CD4-positive, alpha-beta T cell (primary cell): ENCODE data around the gene FNIP2. TPM values are rescaled to one million over a fixed set of nuclear protein-coding genes. Genes with fewer than 3 reads are reported as not detected.
"Not testable (repeated sequence)": the region's sequence is repeated elsewhere in the genome, so short reads cannot be mapped to it uniquely, and the experiment has no call there.

ENCODE experiments used
- ATAC-seq: fragments of 200-7000 bp; cut with Tn5 transposase; one replicate; pipeline ENCODE4 v1.10.0; 2022; ENCODE audit warnings: mild to moderate bottlenecking; ENCODE audit not compliant: poor library complexity
- CTCF ChIA-PET: fragments of 350-600 bp; sonication (Branson Sonifier 250); formaldehyde crosslinking; loops from one replicate; lab custom pipeline; 2021; ENCODE audit warnings: antibody characterized with exemption, inconsistent platforms; lab: Charles Lee
- POLR2A ChIA-PET: fragments of 350-600 bp; sonication (Branson Sonifier 250); formaldehyde crosslinking; loops from one replicate; lab custom pipeline; 2021; ENCODE audit warnings: antibody characterized with exemption, inconsistent platforms; lab: Charles Lee
- DNase-seq, 14 experiments: peaks; one replicate each; pipeline ENCODE4 v3.0.0-alpha.2; 2013 to 2020; ENCODE audit warnings: mixed read lengths in 2 of 14
- H3K27ac ChIP-seq, 2 donors: one replicate each; pipeline versions ENCODE4 v1.5.1 to v1.7.0; 2013; ENCODE audit warnings: low read length in 2 of 2, low read depth in 1 of 2, mild to moderate bottlenecking in 1 of 2
- H3K27me3 ChIP-seq, 2 experiments: 1 replicate in 1 of 2; 2 replicates in 1 of 2; pipeline versions ENCODE4 v1.6.1 to v1.7.0; 2013; ENCODE audit warnings: low read length in 2 of 2, control low read depth in 1 of 2, mild to moderate bottlenecking in 1 of 2, moderate library complexity in 1 of 2; ENCODE audit not compliant: insufficient read depth in 2 of 2, control insufficient read depth in 1 of 2
- H3K36me3 ChIP-seq: one replicate; pipeline ENCODE4 v1.6.1; 2013; ENCODE audit warnings: low read length, control low read depth; ENCODE audit not compliant: insufficient read depth
- H3K4me1 ChIP-seq: one replicate; pipeline ENCODE4 v1.6.1; 2013; ENCODE audit warnings: low read length, control low read depth; ENCODE audit not compliant: insufficient read depth
- H3K4me3 ChIP-seq: one replicate; pipeline ENCODE4 v1.5.1; 2013; ENCODE audit warnings: mild to moderate bottlenecking, low read length, moderate library complexity
- H3K9me3 ChIP-seq, 2 experiments: 1 replicate in 1 of 2; 2 replicates in 1 of 2; pipeline versions ENCODE4 v1.6.1 to v1.7.0; 2013; ENCODE audit warnings: low read length in 2 of 2, mild to moderate bottlenecking in 2 of 2, control low read depth in 1 of 2, moderate library complexity in 1 of 2; ENCODE audit not compliant: control insufficient read depth in 1 of 2, insufficient read depth in 1 of 2
- H3K27ac Mint-ChIP-seq: one replicate; pipeline ENCODE4 v1.8.0; 2020; ENCODE audit warnings: mixed read lengths
- H3K27me3 Mint-ChIP-seq: one replicate; pipeline ENCODE4 v1.8.0; 2021; ENCODE audit warnings: mixed read lengths
- H3K36me3 Mint-ChIP-seq: one replicate; pipeline ENCODE4 v1.8.0; 2021; ENCODE audit warnings: low read depth, mixed read lengths
- H3K4me1 Mint-ChIP-seq: one replicate; pipeline ENCODE4 v1.8.0; 2021; ENCODE audit warnings: low read depth, mixed read lengths
- H3K4me3 Mint-ChIP-seq: one replicate; pipeline ENCODE4 v1.8.0; 2020; ENCODE audit warnings: mild to moderate bottlenecking, mixed read lengths
- H3K9me3 Mint-ChIP-seq: one replicate; pipeline ENCODE4 v1.8.0; 2020; ENCODE audit warnings: mixed read lengths
- CTCF ChIP-seq: fragments of 200-600 bp; IDR thresholded peaks from one replicate; pipeline ENCODE4 v1.8.0; 2022; ENCODE audit warnings: antibody characterized with exemption, mild to moderate bottlenecking
- intact Hi-C, 2 experiments: fragments of 100-400 bp; cut with DNase I in 1 of 2; cut with micrococcal nuclease in 1 of 2; formaldehyde crosslinking; loops; one replicate each; pipeline versions ENCODE4 v1.15.1 to v1.9.0; 2023 to 2025; cut with DNase I, micrococcal nuclease
- total RNA-seq, 174 experiments: library from RNA in 2 of 174; stranded (reverse) in 2 of 174; gene quantifications; one replicate each; pipeline ENCODE4 v1.2.3 and lab custom pipeline; 2021 to 2026

Gene FNIP2
- total RNA-seq, 2 experiments from 2014 or later = 7.5 to 7.7 TPM

GRCh38 chr4:158739600-158739999 lies 29.2 kb upstream of the FNIP2 start:
- Mint-ChIP-seq H3K27ac (no peak overlapping the region), H3K9me3 (no peaks in the 10 kb centered on the region), H3K36me3 (no peaks in the 10 kb centered on the region), H3K4me1 (no peaks in the 10 kb centered on the region), H3K27me3 (peaks cover 14% of the 10 kb centered on the region), H3K4me3 (no peak overlapping the region)
- DNase-seq = no peak
- no peak overlapping the region for H3K27ac ChIP-seq
- ATAC-seq = no peak
- POLR2A ChIA-PET = no interaction called here
- no peaks in the 10 kb centered on the region for H3K27me3 ChIP-seq
- H3K4me1 ChIP-seq = no peaks in the 10 kb centered on the region
- CTCF ChIA-PET = no interaction called here
- TF ChIP-seq CTCF = no peak
- no peaks in the 10 kb centered on the region for H3K36me3 ChIP-seq
- H3K9me3 ChIP-seq = no peaks in the 10 kb centered on the region
- intact Hi-C loops = no loop called here
- no peak overlapping the region for H3K4me3 ChIP-seq

GRCh38 chr4:158741326-158742021 lies 27.4 kb upstream of the FNIP2 start:
- intact Hi-C loops = no loop called here
- Mint-ChIP-seq H3K4me1 (no peaks in the 10 kb centered on the region), H3K4me3 (no peak overlapping the region), H3K36me3 (no peaks in the 10 kb centered on the region), H3K27me3 (peaks cover 6% of the 10 kb centered on the region), H3K9me3 (no peaks in the 10 kb centered on the region), H3K27ac (no peak overlapping the region)
- H3K4me1 ChIP-seq = no peaks in the 10 kb centered on the region
- H3K9me3 ChIP-seq = peaks cover 0 to under 1% of the 10 kb centered on the region in 2 experiments
- no peaks in the 10 kb centered on the region for H3K36me3 ChIP-seq
- no peak for TF ChIP-seq CTCF
- CTCF ChIA-PET = no interaction called here
- H3K27ac ChIP-seq = no peak overlapping the region
- no peak for ATAC-seq
- no peak overlapping the region for H3K4me3 ChIP-seq
- DNase-seq = no peak
- no peaks in the 10 kb centered on the region for H3K27me3 ChIP-seq
- POLR2A ChIA-PET = no interaction called here

- H3K9me3 ChIP-seq, intact Hi-C loops, DNase-seq, CTCF ChIA-PET, H3K4me3 Mint-ChIP-seq, POLR2A ChIA-PET, H3K4me3 ChIP-seq, H3K27ac ChIP-seq, H3K27me3 ChIP-seq, ATAC-seq, H3K27me3 Mint-ChIP-seq, H3K36me3 ChIP-seq, H3K27ac Mint-ChIP-seq, H3K36me3 Mint-ChIP-seq, H3K4me1 Mint-ChIP-seq, H3K9me3 Mint-ChIP-seq, H3K4me1 ChIP-seq: not testable (repeated sequence)
Observed at GRCh38 chr4:158746537-158746936, 22.3 kb upstream of the FNIP2 start.

- no peaks in the 10 kb centered on the region for H3K9me3 Mint-ChIP-seq
- ATAC-seq (no peak), DNase-seq (no peak)
- H3K4me3 Mint-ChIP-seq = no peak overlapping the region
- Histone ChIP-seq H3K9me3 (peaks cover 0 to 10% of the 10 kb centered on the region in 2 experiments), H3K27me3 (no peaks in the 10 kb centered on the region), H3K36me3 (no peaks in the 10 kb centered on the region), H3K27ac (no peak overlapping the region), H3K4me1 (no peaks in the 10 kb centered on the region), H3K4me3 (no peak overlapping the region)
- POLR2A ChIA-PET = no interaction called here
- intact Hi-C loops = no loop called here
- TF ChIP-seq CTCF = no peak
- no peaks in the 10 kb centered on the region for H3K4me1 Mint-ChIP-seq
- H3K27me3 Mint-ChIP-seq = no peaks in the 10 kb centered on the region
- H3K36me3 Mint-ChIP-seq = no peaks in the 10 kb centered on the region
- CTCF ChIA-PET = no interaction called here
- no peak overlapping the region for H3K27ac Mint-ChIP-seq
Observed at GRCh38 chr4:158750379-158750778, 18.4 kb upstream of the FNIP2 start.
